ENCODE data around the gene AUNIP.

GRCh38 chr1:25815208-25816111 is 43.8 kb downstream of the AUNIP start:
- TF ChIP-seq POLR2A (IDR thresholded peaks at IDR 0.05; ENCODE audit: low read length) (no peak), GATA1 (IDR thresholded peaks at IDR 0.05; ENCODE audit: low read depth, low read length) (no peak)
